Cardiac septum (tissue), 1 donor: ENCODE measurements around the gene FOXI1. TPM values are rescaled to one million over a fixed set of nuclear protein-coding genes. Genes with fewer than 3 reads are reported as not detected.
A peak's percentile ranks its signal among the peaks of the same experiment; 100 is the strongest.
"Not testable (repeated sequence)": the region's sequence is repeated elsewhere in the genome, so short reads cannot be mapped to it uniquely, and the experiment has no call there.

ENCODE experiments used
- DNase-seq: peaks from one replicate; pipeline ENCODE4 v3.0.0-alpha.2; 2020; ENCODE audit warnings: low spot score
- intact Hi-C: fragments of 100-400 bp; cut with DNase I; formaldehyde crosslinking; loops from one replicate; pipeline ENCODE4 v1.14.0; 2022
- total RNA-seq: library from RNA; stranded (reverse); fragmentation: NEBNext Ultra II Directional; extraction: Animal tissue kit (Norgen Biotek cat#: 25700); gene quantifications from one replicate; pipeline ENCODE4 v1.2.1, GENCODE V29; 2021
- donor health status: DM: no; HTN: no; CAD: no.

The FOXI1 gene
- total RNA-seq, 1 donor from 2014 or later = not detected

DNA sequence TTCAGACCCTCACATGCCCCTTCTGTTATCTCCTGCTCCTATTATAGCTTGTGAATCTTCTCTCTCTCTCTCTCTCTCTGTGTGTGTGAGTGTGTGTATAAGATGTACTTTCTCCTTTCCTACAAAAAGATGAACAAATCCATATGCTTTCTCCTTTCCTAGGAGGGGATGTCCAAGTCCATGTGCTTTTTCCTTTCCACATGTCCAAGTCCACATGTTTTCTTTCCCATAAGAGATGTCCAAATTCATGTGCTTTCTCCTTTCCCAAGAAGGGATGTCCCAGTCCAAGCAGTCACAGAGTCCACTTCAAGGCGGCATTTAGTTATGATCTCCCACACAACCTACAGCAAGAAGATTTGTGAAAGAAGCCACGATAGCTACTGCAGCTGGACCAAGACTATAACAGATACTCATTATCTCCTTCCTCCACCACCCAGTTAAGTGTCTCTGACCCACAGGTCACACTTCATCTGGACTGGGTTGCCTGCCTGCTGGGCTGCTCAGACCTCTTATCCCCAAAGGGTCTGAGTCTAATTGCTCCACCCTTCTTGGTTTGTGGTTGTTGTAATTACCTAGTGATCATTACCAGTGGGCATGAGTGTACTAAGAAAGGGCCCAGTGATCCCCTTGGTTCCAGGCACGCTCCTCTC lies 18.4 kb upstream of the FOXI1 start:
- intact Hi-C loops = no loop called here
- DNase-seq = peak; percentile 41

DNA sequence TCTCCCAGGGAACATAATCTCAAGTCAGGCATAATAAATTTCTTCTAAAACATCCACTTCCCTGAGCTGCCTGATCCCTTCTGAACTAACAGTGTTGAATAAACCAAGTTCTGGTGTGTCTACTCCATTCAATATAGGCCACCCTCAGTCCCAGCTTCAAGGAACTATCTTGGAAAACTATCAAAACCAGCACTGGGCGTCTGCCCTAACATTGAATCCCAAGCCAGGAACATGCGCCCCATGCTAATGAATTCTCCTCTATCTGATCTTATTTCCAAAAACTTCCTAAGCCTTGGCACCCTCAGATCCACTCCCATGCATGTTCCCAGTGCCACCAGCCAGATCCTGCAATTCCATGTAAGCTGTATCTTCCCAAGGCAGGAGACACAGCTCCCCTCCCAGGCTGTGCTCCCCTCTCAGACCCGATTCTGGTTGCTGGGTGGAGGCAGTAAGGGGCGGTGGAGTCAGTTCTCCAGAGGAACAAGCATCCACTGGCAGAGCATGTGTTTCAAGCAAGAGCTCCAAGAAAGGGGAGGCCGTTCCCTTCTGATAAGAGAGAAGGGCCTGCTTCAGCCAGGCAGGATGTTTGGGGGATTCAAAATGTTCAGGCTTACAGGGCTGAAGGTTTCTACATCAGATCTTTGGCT lies 13.1 kb upstream of the FOXI1 start:
- DNase-seq = peak; percentile 27
- intact Hi-C loops = no loop called here

DNA sequence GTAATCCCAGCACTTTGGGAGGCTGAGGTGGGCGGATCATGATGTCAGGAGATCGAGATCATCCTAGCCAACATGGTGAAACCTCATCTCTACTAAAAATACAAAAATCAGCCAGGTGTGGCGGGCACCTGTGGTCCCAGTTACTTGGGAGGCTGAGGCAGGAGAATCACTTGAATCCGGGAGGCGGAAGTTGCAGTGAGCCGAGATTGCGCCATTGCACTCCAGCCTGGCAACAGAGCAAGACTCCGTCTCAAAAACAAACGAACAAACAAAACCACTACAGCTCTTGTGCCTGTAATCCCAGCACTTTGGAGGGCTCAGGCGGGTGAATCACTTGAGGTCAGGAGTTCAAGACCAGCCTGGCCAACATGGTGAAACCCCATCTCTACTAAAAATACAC lies 11.4 kb upstream of the FOXI1 start:
- intact Hi-C loops = not testable (repeated sequence)
- peak; percentile 36 for DNase-seq

DNA sequence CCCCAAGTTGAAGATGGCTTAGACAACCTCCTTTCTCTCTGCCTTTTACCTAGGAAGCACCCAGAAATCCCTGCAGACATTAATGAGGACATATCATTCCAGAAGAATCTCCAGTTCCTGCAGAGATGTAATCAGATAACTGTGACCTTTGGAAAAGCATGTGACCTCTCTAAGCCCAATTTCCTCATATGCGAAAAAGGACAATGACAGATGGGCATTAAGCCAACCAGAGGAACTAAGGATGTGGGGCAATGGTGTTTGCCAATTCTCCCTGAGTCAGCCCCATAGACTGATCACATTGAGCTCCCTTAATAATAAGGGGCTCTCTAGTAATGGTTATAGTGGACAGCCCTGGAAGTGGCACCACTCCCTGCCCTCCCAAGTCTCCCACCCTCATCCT lies 10.1 kb upstream of the FOXI1 start:
- intact Hi-C loops = no loop called here
- peak; percentile 14 for DNase-seq

DNA sequence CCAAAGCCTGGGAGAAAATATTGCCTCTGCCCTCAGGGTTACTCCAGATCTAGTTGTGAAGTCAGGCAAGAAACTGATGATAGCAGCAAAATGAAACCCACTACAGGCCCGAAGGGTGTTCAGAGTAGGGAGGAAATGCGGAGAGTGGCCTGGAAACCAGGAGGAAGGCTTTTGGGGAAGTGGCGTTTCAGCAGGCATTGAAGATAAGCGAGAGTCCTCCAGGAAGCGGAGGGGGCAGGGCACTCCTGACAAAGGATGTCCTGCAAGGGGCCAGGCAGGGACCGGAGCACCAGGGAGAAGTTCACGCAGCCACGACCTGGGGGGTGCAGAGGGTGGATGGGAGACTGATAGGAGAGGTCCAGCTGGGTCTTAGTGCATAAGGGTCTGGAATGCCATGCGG lies 7.8 kb upstream of the FOXI1 start:
- intact Hi-C loops = no loop called here
- peak; percentile 74 for DNase-seq

DNA sequence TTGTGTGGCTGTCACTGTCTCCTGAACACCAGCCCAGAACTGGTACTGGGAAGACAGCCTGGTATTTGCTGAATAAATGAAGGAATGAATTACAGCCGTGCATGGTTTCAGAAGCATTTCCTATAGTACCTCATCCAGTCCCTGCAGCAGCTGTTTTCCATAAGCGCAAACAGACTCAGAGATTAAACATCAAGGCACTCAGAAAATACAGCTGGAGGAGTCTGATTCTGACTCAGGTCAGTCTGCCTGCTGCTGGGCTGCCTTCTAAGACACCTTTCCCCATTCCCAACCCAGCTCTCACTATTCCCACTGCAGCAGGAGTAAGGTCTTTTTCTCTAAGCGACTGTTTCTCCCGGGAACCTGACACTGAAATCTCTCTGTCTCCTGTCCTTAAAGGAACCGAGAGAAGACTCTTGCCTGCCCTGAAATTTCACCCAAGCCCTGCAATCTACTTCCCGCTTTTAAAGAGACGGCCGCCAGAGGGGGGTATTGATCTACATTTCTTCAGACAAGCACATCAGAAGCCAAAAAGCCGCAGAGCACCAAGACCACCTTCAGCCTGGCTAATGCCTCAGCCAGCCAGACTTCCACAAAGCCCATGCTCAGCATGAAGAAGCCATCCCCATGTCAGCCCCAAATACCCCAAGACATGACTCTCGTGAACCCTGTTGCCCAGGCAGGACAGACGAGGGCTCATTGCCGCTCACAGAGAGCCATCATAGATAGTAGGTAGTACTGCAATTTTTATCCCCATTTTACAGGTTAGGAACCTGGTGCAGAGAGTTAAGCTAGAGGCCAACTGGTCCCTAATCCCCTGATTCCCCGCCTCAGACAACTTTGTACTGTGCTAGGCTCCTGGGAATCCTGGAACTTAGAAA lies 5.4 kb upstream of the FOXI1 start:
- intact Hi-C loops = no loop called here

DNA sequence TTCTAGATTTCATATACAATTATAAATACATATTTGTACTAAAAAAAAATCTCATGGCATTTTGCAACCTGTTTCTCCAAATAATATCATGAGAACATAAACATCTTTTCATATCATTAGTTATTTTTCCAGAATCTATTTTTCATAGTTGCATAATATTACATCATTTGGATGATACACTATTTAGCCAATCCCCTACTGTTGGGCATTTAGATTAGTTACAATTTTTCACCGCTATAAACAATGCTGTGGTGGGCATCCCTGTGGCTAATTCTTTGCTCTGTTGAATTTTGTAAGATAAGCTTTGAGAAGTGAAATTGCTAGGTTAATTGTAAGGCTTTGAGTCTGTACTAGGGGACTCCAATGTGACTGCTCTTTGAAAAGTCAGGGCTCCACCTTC lies 2.2 kb upstream of the FOXI1 start:
- intact Hi-C loops = no loop called here
- no peak for DNase-seq

More for the DNA sequence above, 5.4 kb upstream of the FOXI1 start:
- peak; percentile 80 for DNase-seq

DNA sequence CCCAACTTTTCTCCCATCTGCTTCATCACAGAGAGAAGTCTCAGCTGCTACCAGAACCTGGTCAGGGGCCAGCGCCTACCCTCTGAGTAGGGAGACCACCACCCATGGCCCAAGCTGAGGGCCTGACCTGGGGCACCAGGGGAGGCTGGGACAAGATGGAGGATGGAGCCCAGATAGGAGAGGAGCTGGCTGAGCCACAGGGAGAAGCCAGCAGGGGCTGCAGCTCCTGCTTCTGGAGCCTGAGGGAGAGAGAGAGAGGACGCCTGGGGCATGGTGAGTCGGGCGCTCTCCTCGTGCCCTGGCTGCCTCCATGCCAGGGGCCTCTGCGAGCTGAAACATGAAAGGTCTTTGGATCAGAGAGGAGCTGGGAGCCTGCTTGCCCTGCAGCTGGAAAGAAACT lies 1.4 kb upstream of the FOXI1 start:
- peak; percentile 53 for DNase-seq
- intact Hi-C loops = no loop called here

DNA sequence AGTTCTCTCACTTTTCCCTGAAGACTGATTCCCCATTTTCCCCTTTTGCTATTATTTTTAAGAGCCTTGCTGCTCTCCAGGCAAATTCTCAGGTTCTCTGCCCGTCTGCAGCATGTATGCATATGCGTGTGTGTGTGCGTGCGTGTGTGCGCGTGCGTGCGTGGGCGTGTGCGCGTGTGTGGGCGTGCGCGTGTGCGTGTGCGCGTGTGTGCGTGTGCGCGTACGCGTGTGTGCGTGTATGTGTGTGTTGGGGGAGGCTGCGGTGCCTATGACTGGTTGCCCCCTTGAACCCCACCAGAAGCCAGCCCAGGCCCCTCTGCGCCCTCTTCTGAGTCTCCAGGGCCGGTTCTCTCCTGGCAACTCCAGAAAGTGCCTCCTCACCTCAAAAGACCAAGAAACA lies 987 bp upstream of the FOXI1 start:
- intact Hi-C loops = no loop called here
- DNase-seq = peak; percentile 15

DNA sequence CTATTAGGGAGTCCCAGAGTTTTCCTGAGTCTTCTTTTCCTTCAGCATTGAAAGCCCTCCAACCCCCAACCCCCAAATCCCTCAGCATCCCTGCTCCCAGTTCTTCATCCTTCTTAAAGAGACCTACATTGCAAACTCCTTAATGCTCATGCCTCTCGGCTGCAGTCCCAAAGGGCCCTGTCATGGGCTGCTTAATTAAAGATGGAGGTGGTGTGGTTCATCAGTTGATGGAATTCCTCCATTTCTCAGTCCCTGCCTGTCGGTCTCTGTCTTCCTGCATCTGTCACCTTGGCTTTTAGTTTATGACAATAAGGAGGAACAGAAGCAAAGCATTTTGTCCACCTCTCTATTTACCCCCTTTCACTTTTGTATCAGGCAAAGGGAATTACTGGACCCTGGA lies 2.0 kb downstream of the FOXI1 start:
- intact Hi-C loops = no loop called here
- no peak for DNase-seq

DNA sequence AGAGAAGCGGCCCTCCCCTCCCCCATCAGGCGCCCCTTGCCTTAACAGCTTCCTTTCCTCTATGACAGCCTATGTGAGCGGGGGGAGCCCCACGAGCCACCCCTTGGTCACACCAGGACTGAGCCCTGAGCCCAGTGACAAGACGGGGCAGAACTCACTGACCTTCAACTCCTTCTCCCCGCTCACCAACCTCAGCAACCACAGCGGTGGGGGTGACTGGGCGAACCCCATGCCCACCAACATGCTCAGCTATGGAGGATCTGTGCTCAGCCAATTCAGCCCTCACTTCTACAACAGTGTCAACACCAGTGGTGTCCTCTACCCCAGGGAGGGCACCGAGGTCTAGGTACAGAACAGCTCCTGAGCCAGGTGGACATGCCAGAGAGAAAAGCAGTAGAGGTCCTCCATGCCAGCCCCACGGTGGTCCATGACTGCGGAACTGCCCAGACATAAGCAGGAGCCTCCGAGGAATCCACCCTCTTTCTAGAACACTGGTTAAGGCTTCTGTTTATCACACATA lies 2.6 kb downstream of the FOXI1 start:
- no peak for DNase-seq
- intact Hi-C loops = no loop called here

DNA sequence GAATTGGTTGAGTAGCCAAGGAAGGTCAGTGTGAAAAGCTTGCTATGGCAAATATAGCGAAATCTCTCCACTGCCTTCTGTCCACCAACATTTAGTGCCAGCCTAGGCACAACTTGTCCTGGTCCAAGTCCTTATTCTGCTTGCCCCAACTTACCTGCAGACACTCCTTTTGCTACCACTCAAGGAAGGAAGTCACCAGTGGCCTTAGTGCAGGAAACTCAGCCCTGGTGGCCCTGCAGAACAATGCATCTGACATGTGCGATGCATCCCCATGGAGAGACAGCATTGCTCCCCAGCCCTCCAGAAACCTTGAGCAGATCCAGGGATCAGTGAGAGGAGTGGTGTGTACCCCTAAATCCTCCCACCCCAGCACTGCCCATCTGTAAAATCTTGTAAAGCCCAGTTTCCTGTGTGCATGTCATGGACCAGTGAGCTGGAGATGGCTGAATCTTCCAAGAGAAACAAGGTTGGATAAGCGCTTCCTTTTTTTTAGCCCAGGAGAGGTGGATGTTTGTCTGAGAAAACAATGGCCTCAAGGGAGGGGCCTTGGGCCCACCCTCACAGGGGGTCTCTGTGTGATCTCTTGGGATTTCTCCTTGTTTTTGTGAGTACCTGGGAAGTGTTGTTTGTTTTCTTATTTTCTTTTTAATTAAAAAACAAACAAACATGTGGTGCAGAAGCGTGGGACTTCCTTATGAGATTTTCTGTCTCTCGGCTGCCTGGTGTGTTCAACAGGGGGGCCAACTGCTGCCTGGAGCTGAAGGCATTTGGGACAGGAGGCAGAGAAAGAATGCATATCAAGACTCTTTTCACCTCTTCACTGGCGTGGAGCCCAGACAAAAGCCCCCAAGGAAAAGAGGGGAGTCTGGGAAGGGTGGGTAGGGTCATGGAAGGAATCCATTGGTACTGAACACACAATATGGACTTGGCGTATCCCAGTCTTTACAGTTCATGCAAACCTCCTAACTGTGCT lies 3.6 kb downstream of the FOXI1 start:
- intact Hi-C loops = no loop called here
- no peak for DNase-seq

DNA sequence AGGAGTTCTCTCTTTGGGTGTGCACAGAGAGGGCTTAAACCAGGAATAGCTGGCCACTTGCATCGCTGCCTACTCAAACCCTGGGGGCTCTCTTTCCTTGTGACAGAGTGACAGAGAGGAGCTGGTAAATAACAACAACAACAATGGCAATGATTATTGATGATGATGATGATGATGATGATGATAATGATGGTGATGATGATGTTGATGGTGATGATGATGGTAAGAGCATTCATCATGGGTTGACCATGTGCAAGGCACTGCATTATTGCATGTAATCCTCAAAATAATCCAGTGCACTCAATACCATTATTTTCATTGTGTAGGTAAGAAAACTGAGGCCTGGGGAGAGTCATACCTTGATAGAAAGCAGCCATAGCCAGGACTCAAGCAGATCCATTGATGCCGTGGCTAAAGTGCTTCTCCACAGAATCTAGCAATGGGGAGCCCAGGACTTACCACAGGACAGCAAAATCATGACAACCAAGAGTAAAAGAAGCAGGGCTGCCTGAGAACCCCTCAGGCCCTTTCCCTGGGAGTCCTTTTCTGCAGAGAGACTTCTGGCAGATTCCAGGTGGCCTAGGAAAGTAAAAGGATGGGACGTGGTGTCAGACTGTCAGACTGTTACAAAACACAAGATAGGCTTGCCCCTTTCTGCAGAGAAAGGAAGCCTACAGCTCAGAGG lies 4.8 kb downstream of the FOXI1 start:
- DNase-seq = no peak
- intact Hi-C loops = no loop called here

DNA sequence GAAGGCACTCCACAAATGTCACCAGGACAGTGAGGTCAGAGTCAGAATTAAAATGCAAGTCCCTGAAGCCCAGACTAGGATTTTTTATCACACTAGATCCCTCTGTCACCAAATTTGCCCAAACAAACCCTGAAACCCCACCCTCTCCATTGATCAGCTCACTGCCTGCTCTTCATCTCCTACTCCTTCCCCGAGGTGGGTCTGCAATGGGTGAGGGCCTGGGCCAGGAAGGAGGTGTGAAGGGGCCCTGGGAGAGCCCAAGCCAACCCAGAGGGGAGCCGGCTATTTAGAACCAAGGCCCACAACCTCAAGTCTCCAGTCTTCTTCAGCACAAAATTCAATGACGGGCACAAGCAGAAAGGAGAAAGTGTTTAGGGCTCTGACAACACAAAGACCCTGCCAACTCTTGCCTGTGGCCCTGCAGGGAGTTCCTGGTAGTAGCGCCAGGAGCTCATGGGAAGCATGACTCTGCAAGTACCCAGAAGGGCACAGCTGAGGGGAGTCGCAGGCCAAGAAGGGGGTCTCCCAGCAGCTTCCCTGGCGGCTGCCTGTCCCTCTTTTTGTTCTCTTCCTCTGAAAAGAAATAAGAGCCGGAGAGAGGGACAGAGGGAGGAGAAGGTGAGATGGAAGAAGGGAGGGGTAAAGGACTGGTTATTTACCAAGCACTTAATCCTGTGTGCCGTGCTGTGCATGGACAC lies 5.5 kb downstream of the FOXI1 start:
- no peak for DNase-seq
- intact Hi-C loops = no loop called here

DNA sequence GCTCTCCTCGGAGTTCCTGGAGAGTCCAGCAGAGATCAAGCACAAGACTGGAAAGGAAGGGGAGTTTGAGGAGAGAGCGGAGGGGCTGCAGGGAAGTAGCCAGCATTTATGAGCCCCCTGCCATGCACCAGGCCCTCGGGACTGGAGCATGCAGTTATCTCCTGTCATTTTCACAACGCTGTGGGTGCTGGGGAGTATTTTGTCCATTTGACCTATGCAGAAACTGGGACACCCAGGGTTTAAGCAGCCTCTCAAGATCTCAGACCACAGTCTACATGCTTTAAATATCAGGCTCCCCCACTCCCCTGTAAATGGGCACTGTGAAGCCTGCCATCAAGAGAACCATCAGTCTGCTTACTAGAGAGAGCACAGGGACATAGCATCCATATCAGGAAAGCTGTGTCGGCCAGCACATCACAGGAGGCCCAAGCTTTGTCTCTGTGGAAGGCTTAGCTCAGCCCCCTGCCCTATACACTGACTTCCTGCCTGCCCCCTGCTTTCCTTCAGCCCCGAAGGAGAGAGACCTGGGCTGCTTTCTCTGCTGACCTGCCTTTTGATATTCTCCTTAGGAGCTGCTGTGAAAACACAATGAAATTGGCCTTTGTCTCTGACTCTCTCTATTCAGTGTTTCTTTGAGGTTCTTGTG lies 7.3 kb downstream of the FOXI1 start:
- no peak for DNase-seq
- intact Hi-C loops = no loop called here

DNA sequence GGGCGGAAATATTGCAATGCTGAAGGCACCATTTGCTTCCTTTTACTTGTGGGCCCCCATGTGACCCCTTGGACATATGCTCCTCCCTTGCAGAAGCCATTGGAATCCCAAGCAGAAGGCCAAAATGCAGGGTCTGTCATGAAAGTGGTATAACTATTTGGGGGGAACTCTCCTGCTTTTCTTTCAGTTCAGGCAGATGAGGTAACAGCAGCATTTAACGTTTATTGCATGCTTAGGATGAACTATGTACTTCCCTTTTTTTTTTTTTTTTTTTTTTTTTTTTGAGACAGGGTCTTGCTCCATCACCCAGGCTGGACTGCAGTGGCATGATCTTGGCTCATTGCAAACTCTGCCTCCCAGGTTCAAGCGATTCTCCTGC lies 7.8 kb downstream of the FOXI1 start:
- intact Hi-C loops = no loop called here
- no peak for DNase-seq

DNA sequence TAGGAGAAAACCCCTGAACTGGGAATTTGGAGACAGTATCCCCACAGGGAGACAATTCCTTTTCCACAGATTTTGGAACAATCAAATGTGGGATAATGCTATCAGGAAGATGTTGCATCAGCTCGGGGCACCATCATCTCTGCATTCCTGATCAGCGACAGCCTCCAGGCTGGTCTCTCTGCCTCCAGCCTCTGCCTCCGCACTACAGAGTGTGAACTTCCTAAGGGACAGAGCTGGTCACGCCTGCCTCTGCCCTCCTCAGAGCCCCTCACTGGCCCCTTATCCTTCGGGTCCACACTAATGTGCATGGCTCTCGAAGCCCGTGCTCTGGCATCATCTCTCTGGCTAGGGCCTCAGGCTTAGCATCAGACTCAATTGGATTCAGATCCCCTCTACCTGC lies 8.6 kb downstream of the FOXI1 start:
- DNase-seq = no peak
- intact Hi-C loops = no loop called here

DNA sequence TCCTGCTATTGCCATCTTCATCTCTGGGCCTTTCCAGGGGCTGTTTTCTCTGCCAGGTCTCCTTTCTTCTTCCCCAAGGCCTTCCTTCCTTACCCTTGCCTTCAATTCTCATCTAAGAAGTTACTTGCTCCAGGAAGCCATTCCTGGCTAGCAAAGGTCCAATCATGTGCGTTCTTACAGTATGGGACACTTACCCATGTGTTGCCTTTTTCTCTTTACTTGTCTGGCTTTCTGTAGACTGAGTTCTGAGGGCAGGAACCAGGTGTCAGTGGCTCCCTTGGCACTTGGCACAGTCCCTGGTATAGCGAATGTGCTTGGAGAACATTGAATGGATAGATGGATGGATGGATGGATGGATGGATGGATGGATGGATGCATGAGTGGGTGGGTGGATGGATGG lies 10.2 kb downstream of the FOXI1 start:
- no peak for DNase-seq
- intact Hi-C loops = no loop called here
